HFF-Myc (cell line): ENCODE results near the gene ACTR5.
"Not testable (repeated sequence)": the region's sequence is repeated elsewhere in the genome, so short reads cannot be mapped to it uniquely, and the experiment has no call there.

ENCODE experiments used
- DNase-seq: peaks from one replicate; pipeline ENCODE4 v3.0.0-alpha.2; 2011; ENCODE audit warnings: low read depth; ENCODE audit errors: extremely low read depth
- H3K4me3 ChIP-seq: replicated peaks from 2 replicates; pipeline ENCODE4 v1.5.1; 2011; ENCODE audit warnings: low read depth, mild to moderate bottlenecking, control low read depth, low read length
- TF ChIP-seq, protein P1 (sequence below): IDR thresholded peaks from 2 replicates; pipeline ENCODE4 v1.5.1; 2012; ENCODE audit warnings: mild to moderate bottlenecking, low read depth, low read length, control low read depth; ENCODE audit errors: missing control alignments

Gene ACTR5

DNA sequence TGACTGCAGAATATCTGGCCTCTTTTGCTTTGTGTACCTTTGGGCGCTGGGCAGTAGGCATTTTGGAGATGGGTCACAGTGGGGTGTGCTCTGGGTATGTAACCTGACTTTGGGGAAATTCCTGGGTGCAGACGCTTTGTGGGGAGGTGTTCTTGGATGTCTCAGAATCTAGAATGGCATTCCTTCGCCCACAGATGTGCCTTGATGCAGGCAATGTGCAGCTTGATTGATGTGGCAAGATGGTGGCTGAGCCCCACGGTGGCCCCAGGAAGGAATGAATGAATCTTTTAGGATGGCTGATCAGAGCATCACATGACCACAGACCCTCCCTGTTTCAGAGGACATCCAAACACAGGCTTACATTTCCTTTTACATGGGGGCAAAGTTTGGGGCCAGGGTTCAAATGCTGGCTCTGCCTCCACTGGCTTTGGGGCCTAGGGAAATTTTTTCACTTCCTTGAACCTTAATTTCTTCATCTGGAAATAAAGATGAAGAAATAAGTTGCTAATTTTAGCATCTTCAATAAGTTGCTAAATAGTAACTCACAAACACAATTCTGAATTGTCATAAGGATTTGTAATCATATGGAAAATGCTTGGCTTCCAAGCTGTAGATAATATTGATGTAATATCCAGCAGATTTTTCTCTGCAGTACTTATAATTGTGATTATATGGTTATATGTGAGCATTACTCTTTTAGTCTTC, 62.8 kb downstream of the ACTR5 start:
- no peak overlapping the region for H3K4me3 ChIP-seq
- TF ChIP-seq, protein P1, sequence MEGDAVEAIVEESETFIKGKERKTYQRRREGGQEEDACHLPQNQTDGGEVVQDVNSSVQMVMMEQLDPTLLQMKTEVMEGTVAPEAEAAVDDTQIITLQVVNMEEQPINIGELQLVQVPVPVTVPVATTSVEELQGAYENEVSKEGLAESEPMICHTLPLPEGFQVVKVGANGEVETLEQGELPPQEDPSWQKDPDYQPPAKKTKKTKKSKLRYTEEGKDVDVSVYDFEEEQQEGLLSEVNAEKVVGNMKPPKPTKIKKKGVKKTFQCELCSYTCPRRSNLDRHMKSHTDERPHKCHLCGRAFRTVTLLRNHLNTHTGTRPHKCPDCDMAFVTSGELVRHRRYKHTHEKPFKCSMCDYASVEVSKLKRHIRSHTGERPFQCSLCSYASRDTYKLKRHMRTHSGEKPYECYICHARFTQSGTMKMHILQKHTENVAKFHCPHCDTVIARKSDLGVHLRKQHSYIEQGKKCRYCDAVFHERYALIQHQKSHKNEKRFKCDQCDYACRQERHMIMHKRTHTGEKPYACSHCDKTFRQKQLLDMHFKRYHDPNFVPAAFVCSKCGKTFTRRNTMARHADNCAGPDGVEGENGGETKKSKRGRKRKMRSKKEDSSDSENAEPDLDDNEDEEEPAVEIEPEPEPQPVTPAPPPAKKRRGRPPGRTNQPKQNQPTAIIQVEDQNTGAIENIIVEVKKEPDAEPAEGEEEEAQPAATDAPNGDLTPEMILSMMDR: no peak
- DNase-seq: no peak

GRCh38 chr20:38811769-38812168, 63.5 kb downstream of the ACTR5 start:
- no peak for DNase-seq
- TF ChIP-seq, protein P1: no peak
- no peak overlapping the region for H3K4me3 ChIP-seq

DNA sequence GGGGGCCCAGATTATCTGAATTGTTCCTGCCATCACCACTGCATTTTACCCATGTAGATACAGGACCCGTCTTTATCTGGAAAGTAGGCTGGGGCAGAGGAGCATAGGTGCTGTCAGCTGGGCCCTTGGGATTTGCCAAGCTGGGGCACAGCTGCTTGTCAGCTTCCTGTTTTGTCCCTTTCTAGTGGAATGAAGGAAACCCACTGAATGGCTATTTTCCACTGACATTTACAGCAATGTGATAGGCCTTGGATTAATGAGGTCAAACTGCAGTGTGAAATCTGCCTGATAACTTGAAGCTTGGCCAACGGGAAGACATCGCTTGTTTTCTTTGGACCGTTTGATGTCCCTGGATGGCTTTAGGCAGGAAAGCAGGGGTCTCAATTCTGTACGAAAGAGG, 63.9 kb downstream of the ACTR5 start:
- DNase-seq: no peak
- no peak overlapping the region for H3K4me3 ChIP-seq
- TF ChIP-seq, protein P1: no peak

DNA sequence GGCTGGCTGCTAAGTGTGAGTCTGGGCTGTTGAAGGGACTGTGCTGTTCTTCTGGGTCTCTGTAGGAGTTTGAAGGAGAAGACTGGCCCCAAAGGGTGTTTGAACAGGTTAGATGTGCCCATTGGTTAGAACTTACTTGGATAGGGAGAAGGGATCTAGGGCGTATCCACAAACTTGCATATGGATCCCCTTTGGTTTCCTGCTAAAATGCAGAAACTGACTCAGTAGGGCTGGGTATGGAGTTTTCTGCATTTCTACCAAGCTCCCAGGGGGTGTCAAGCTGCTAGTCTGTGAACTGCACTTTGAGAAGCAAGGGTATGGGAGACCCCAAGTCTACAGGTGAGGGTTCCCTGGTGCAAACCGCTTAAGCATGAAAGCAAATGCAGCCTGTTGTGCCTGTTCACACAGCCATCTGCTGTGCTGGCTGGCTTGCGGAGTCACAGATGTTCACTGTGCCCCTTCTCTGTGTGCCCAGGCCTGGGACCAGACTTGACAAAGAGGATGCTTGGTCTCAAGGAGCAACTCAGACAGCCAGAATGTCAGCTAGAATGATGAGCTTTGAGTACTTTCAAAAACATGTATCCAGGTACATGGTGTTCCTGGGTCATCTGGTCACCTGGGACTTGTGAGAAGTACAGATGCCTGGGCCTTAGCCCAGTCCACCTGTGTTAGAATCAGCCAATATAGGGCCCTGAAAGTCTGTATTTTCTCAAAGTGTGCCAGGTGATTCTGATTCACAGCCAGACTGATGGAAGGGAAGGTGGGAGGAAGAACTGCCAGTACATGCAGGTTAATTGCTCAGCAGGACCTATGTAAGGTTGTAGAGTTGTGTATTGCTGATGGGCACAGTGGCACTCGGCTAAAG, 64.7 kb downstream of the ACTR5 start:
- DNase-seq: no peak
- no peak overlapping the region for H3K4me3 ChIP-seq
- TF ChIP-seq, protein P1: no peak

DNA sequence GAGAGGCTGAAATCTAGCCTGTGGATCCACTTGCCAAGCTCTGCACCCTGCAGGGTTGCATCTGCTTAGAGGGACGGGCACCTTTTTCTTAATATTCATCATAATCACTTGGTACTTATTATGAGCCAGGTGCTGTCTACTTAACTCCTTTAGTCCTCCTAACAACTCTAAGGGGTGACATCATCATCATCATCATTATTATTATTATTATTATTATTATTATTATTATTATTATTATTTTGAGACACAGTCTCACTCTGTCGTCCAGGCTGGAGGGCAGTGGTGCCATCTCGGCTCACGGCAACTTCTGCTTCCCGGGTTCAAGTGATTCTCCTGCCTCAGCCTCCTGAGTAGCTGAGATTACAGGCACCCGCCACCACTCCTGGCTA, 65.3 kb downstream of the ACTR5 start:
- H3K4me3 ChIP-seq, DNase-seq: not testable (repeated sequence)

DNA sequence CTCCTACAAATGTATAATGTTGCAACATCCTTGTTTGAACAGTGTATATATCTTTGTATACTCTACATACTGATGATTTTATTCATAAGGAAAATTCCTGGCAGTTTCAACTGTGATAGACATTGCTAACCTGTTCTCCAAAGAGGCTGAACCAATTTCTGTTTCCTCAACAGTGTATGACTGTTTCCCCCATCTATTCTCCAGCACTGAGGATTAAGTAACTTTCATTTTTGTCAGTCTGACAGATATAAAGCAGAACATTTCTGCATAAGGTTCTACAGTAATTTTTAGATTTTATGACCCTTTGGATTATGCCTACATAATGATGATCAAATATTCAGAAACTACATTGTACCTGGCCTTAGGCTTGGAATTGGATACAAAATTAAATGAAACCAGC, 67.2 kb downstream of the ACTR5 start:
- no peak overlapping the region for H3K4me3 ChIP-seq
- TF ChIP-seq, protein P1: no peak

More for the DNA sequence above, 67.2 kb downstream of the ACTR5 start:
- no peak for DNase-seq
